HCT116 (cell line): ENCODE measurements around the gene TACO1. TPM values are rescaled to one million over a fixed set of nuclear protein-coding genes. Genes with fewer than 3 reads are reported as not detected.

Source experiments
- ATAC-seq: fragments of 200-7000 bp; cut with Tn5 transposase; 2 replicates; pipeline ENCODE4 v1.9.1; 2020; ENCODE audit warnings: mild to moderate bottlenecking, moderate library complexity
- BruUV-seq: library from RNA; stranded (reverse); fragments of 400-500 nt; replicated peaks from 2 replicates; lab custom pipeline; 2021; lab: Mats Ljungman, UMichigan
- CTCF ChIA-PET: fragments of 300-600 bp; sonication (Branson Sonifier 250); formaldehyde crosslinking; loops from one replicate; lab custom pipeline; 2021; ENCODE audit warnings: antibody characterized with exemption; lab: Charles Lee
- POLR2A ChIA-PET: fragments of 300-600, 350-600 bp; sonication (Branson Sonifier 250); formaldehyde crosslinking; loops from one replicate; lab custom pipeline; 2021; ENCODE audit warnings: antibody characterized with exemption; lab: Charles Lee
- RAD21 ChIA-PET, 2 experiments: fragments of 300-600 bp; sonication (Branson Sonifier 250); formaldehyde crosslinking; loops; one replicate each; lab custom pipeline; 2023; ENCODE audit warnings: low total read pairs in 2 of 2; ENCODE audit not compliant: uncharacterized antibody in 2 of 2, unreplicated experiment in 2 of 2, low non-redundant PET in 1 of 2; lab: Charles Lee
- DNase-seq: peaks from one replicate; pipeline ENCODE4 v3.0.0-alpha.2; 2010; ENCODE audit warnings: low read depth, low spot score
- H2AFZ ChIP-seq: fragments of 200-600 bp; shearing (Covaris generic), sonication (generic); 2 replicates; pipeline ENCODE4 v1.6.1; 2017; ENCODE audit warnings: low read depth, mixed run types, mixed read lengths, antibody characterized with exemption, low read length; ENCODE audit not compliant: poor library complexity, severe bottlenecking
- H3K27ac ChIP-seq: 2 replicates; pipeline ENCODE4 v1.5.1; 2012; ENCODE audit warnings: low read depth, low read length
- H3K27me3 ChIP-seq: fragments of 200-600 bp; sonication (generic); 2 replicates; pipeline ENCODE4 v1.6.1; 2016; ENCODE audit warnings: mixed run types, low read length, mixed read lengths; ENCODE audit not compliant: insufficient read depth
- H3K36me3 ChIP-seq, 2 experiments: fragments of 200-500 bp in 1 of 2; fragments of 200-600 bp in 1 of 2; sonication (Bioruptor generic) in 1 of 2; sonication (generic) in 1 of 2; 2 replicates each; pipeline versions ENCODE4 v1.5.1 to v1.6.1; 2014 to 2016; ENCODE audit warnings: low read length in 2 of 2, inconsistent platforms in 1 of 2, mixed read lengths in 1 of 2, mixed run types in 1 of 2; ENCODE audit not compliant: insufficient read depth in 2 of 2, control insufficient read depth in 1 of 2
- H3K4me1 ChIP-seq, 2 experiments: fragments of 200-600 bp in 1 of 2; sonication (generic) in 1 of 2; 2 replicates each; pipeline versions ENCODE4 v1.5.1 to v1.6.1; 2012 to 2017; ENCODE audit warnings: low read length in 2 of 2, inconsistent platforms in 1 of 2, mild to moderate bottlenecking in 1 of 2, mixed read lengths in 1 of 2, mixed run types in 1 of 2, moderate library complexity in 1 of 2; ENCODE audit not compliant: insufficient read depth in 2 of 2, control insufficient read depth in 1 of 2
- H3K4me2 ChIP-seq: fragments of 200-600 bp; sonication (generic); 2 replicates; pipeline ENCODE4 v1.6.1; 2017; ENCODE audit warnings: mixed run types, low read length, mixed read lengths
- H3K4me3 ChIP-seq, 2 experiments: fragments of 200-600 bp in 1 of 2; sonication (generic) in 1 of 2; replicated peaks in 1 of 2; 2 replicates each; pipeline ENCODE4 v1.5.1; 2011 to 2016; ENCODE audit warnings: low read length in 2 of 2, control low read depth in 1 of 2, low read depth in 1 of 2, mild to moderate bottlenecking in 1 of 2, mixed read lengths in 1 of 2, mixed run types in 1 of 2
- H3K79me2 ChIP-seq: fragments of 200-600 bp; sonication (generic); 2 replicates; pipeline ENCODE4 v1.6.1; 2017; ENCODE audit warnings: mild to moderate bottlenecking, mixed run types, low read length, moderate library complexity, mixed read lengths; ENCODE audit not compliant: insufficient read depth
- H3K9ac ChIP-seq: fragments of 200-600 bp; sonication (generic); 2 replicates; pipeline ENCODE4 v1.6.1; 2016; ENCODE audit warnings: low read length, mixed read lengths
- H3K9me2 ChIP-seq: fragments of 200-600 bp; sonication (generic), shearing (Covaris generic); 2 replicates; pipeline ENCODE4 v1.6.1; 2017; ENCODE audit warnings: mixed run types, mild to moderate bottlenecking, moderate library complexity; ENCODE audit not compliant: insufficient read depth
- H3K9me3 ChIP-seq, 2 experiments: fragments of 200-500 bp in 1 of 2; fragments of 200-600 bp in 1 of 2; sonication (Bioruptor generic) in 1 of 2; sonication (generic) in 1 of 2; 2 replicates each; pipeline ENCODE4 v1.6.1; 2014 to 2017; ENCODE audit warnings: low read length in 2 of 2, mixed read lengths in 2 of 2, inconsistent platforms in 1 of 2, low read depth in 1 of 2, mild to moderate bottlenecking in 1 of 2, mixed run types in 1 of 2, moderate library complexity in 1 of 2; ENCODE audit not compliant: control insufficient read depth in 1 of 2, insufficient read depth in 1 of 2
- H4K20me1 ChIP-seq: fragments of 200-600 bp; sonication (generic), shearing (Covaris generic); 2 replicates; pipeline ENCODE4 v1.6.1; 2017; ENCODE audit warnings: mixed run types, mild to moderate bottlenecking, moderate library complexity; ENCODE audit not compliant: insufficient read depth
- CBX3 ChIP-seq: IDR thresholded peaks from 2 replicates; pipeline ENCODE4 v1.6.1; 2012; ENCODE audit warnings: low read depth
- CEBPB ChIP-seq: IDR thresholded peaks from 2 replicates; pipeline ENCODE4 v1.6.1; 2012; ENCODE audit warnings: low read depth
- ELF1 ChIP-seq: IDR thresholded peaks from 2 replicates; pipeline ENCODE4 v1.6.1; 2012; ENCODE audit warnings: low read depth, borderline replicate concordance
- EZH2 ChIP-seq: fragments of 200-600 bp; sonication (generic); IDR thresholded peaks from 2 replicates; pipeline ENCODE4 v1.6.1; 2017; ENCODE audit warnings: antibody characterized with exemption, mixed run types
- FOSL1 ChIP-seq: IDR thresholded peaks from 2 replicates; pipeline ENCODE4 v1.6.1; 2012; ENCODE audit warnings: low read depth
- JUND ChIP-seq: IDR thresholded peaks from 2 replicates; pipeline ENCODE4 v1.6.1; 2012
- POLR2A ChIP-seq: IDR thresholded peaks from 2 replicates; pipeline ENCODE4 v1.7.0; 2011; ENCODE audit warnings: borderline replicate concordance; ENCODE audit not compliant: insufficient read depth, insufficient read length; ENCODE audit errors: extremely low read depth
- SIN3A ChIP-seq: IDR thresholded peaks from 2 replicates; pipeline ENCODE4 v1.6.1; 2012; ENCODE audit warnings: low read depth
- SRF ChIP-seq: IDR thresholded peaks from 2 replicates; pipeline ENCODE4 v1.6.1; 2012; ENCODE audit warnings: low read depth
- TCF7L2 ChIP-seq: IDR thresholded peaks from 2 replicates; pipeline ENCODE4 v1.7.0; 2011; ENCODE audit warnings: borderline replicate concordance, inconsistent platforms; ENCODE audit not compliant: insufficient read depth, insufficient read length; ENCODE audit errors: extremely low read depth
- YY1 ChIP-seq: IDR thresholded peaks from 2 replicates; pipeline ENCODE4 v1.6.1; 2011; ENCODE audit warnings: low read length, low read depth, moderate library complexity, mild to moderate bottlenecking; ENCODE audit not compliant: insufficient replicate concordance; ENCODE audit errors: extremely low read depth
- ZFX ChIP-seq: fragments of 450-650 bp; IDR thresholded peaks from 2 replicates; pipeline ENCODE4 v1.6.1; 2017
- ZNF274 ChIP-seq: fragments of 200-500 bp; sonication (Bioruptor generic); IDR thresholded peaks from 2 replicates; pipeline ENCODE4 v1.6.1; 2014; ENCODE audit warnings: mild to moderate bottlenecking, low read depth, low read length, inconsistent platforms
- intact Hi-C: fragments of 100-400 bp; cut with micrococcal nuclease; formaldehyde crosslinking; loops from 2 replicates; pipeline ENCODE4 v1.10.0; 2022
- total RNA-seq: library from RNA; stranded (reverse); gene quantifications from one replicate; pipeline ENCODE4 v1.2.1, GENCODE V29; 2021; ENCODE audit not compliant: unreplicated experiment
- TF ChIP-seq, protein P1 (sequence below): IDR thresholded peaks from 2 replicates; pipeline ENCODE4 v1.6.1; 2012
- TF ChIP-seq, protein P2 (sequence below): IDR thresholded peaks from 2 replicates; pipeline ENCODE4 v1.6.1; 2012
- TF ChIP-seq, protein P3 (sequence below): IDR thresholded peaks from 2 replicates; pipeline ENCODE4 v1.6.1; 2011; ENCODE audit warnings: mild to moderate bottlenecking, low read length, moderate library complexity; ENCODE audit not compliant: insufficient replicate concordance; ENCODE audit errors: extremely low read depth

TACO1 gene
- total RNA-seq, 1 experiment from 2014 or later: 39.6 TPM

DNA sequence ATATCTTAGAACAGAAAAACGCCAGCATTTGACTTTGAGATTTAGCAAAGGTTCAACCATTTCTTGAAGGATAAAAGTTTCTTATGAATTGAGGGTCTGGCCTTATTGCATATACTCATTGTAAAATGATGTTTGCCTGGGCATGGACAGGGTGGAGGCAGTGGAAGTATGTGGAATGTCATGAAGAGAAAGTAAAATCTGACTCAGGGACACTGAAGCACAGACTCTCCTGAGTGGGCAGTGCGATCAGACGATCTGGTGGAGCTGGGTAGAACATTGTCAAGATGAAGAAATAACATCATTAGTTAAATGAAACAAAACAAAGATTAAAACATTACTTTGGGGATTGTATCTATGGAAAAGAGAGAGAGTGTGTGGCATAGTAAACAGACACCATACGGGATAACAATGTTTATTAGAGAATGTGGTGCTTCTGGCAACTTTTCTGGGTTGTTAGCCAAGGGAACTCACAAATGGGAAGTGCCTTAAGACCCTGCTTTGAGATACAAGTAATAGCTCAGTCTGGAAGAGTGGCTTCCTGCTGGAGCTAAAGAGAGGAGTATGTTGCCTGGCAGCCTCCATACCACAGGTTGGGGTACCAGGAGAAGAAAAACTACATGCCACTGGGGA lies 26.0 kb downstream of the TACO1 start (continued):
- TF ChIP-seq SIN3A (no peak), SRF (no peak), TCF7L2 (no peak), FOSL1 (no peak), ZFX (no peak)
- TF ChIP-seq, protein P1, sequence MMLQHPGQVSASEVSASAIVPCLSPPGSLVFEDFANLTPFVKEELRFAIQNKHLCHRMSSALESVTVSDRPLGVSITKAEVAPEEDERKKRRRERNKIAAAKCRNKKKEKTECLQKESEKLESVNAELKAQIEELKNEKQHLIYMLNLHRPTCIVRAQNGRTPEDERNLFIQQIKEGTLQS: no peak

DNA sequence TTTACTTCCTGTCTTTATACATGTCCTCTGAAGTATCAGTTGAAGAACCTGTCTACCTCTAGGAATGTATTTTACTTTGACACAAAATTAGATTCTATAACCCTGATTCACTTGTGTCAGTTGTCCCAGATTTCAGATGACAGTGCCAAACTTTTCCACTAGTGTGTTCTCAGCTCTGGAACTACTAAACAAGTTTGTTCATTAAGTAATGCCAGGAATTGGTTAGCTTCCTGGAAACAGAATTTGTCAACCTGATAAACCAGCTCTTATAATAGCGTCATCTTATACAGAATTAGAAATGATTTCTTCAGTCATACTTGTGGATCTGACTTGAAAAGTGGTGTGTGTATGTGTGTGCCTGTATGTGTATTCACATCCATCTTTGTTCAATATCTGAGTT lies 28.9 kb downstream of the TACO1 start:
- Histone ChIP-seq H3K27ac (no peak overlapping the region), H3K36me3 (no peaks in the 10 kb centered on the region), H3K4me2 (no peak overlapping the region), H3K4me3 (no peak overlapping the region), H3K9me3 (no peaks in the 10 kb centered on the region), H3K79me2 (0 out of 2 replicates have a peak, but pooled peaks cover 3% of the 10 kb centered on the region), H2AFZ (no peak overlapping the region), H3K4me1 (no peaks in the 10 kb centered on the region), H3K9me2 (no peaks in the 10 kb centered on the region), H3K9ac (no peak overlapping the region), H3K27me3 (no peaks in the 10 kb centered on the region), H4K20me1 (no peaks in the 10 kb centered on the region)
- BruUV-seq: no TSS peak
- TF ChIP-seq POLR2A: no peak
- TF ChIP-seq ZNF274: no peak
- no peak for TF ChIP-seq ELF1
- TF ChIP-seq CBX3: no peak
- TF ChIP-seq FOSL1: no peak
- TF ChIP-seq JUND: no peak
- TF ChIP-seq YY1: no peak
- no peak for TF ChIP-seq CEBPB
- TF ChIP-seq, protein P2, sequence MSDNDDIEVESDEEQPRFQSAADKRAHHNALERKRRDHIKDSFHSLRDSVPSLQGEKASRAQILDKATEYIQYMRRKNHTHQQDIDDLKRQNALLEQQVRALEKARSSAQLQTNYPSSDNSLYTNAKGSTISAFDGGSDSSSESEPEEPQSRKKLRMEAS: no peak
- TF ChIP-seq, protein P3, sequence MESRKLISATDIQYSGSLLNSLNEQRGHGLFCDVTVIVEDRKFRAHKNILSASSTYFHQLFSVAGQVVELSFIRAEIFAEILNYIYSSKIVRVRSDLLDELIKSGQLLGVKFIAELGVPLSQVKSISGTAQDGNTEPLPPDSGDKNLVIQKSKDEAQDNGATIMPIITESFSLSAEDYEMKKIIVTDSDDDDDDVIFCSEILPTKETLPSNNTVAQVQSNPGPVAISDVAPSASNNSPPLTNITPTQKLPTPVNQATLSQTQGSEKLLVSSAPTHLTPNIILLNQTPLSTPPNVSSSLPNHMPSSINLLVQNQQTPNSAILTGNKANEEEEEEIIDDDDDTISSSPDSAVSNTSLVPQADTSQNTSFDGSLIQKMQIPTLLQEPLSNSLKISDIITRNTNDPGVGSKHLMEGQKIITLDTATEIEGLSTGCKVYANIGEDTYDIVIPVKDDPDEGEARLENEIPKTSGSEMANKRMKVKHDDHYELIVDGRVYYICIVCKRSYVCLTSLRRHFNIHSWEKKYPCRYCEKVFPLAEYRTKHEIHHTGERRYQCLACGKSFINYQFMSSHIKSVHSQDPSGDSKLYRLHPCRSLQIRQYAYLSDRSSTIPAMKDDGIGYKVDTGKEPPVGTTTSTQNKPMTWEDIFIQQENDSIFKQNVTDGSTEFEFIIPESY: no peak
- TF ChIP-seq EZH2: no peak
- no peak for TF ChIP-seq SRF
- no peak for TF ChIP-seq SIN3A
- CTCF ChIA-PET: no interaction called here
- RAD21 ChIA-PET: no interaction called here
- DNase-seq (no peak), ATAC-seq (no peak)
- intact Hi-C loops: no loop called here
- POLR2A ChIA-PET: no interaction called here
